SK-N-SH treated with all-trans-retinoic acid at 6 μM for 48 hours (cell line): ENCODE results near the gene C1orf52.
A peak's percentile ranks its signal among the peaks of the same experiment; 100 is the strongest.

ENCODE experiments used
- ATAC-seq: fragments of 200-7000 bp; cut with Tn5 transposase; 3 replicates; pipeline ENCODE4 v1.9.1; 2020; ENCODE audit warnings: mild to moderate bottlenecking, moderate library complexity
- ARNTL ChIP-seq: fragments of 450-650 bp; formaldehyde crosslinking; IDR thresholded peaks from 2 replicates; pipeline ENCODE4 v1.5.0; 2020; ENCODE audit warnings: low read depth, mild to moderate bottlenecking, moderate library complexity, borderline replicate concordance
- BACH2 ChIP-seq: fragments of 250-450 bp; sonication (Bioruptor Pico); IDR thresholded peaks from 2 replicates; pipeline ENCODE4 v1.9.0; 2021; ENCODE audit warnings: mild to moderate bottlenecking, borderline replicate concordance
- CSDC2 ChIP-seq: fragments of 250-450 bp; sonication (Bioruptor Pico); IDR thresholded peaks from 2 replicates; pipeline ENCODE4 v1.5.0; 2020; ENCODE audit warnings: mild to moderate bottlenecking, moderate library complexity
- CSRNP3 ChIP-seq: fragments of 250-450 bp; sonication (Bioruptor Pico); IDR thresholded peaks from 2 replicates; pipeline ENCODE4 v1.5.1; 2021; ENCODE audit warnings: mild to moderate bottlenecking, moderate library complexity
- ESRRG ChIP-seq: fragments of 250-450 bp; sonication (Bioruptor Pico); IDR thresholded peaks from 2 replicates; pipeline ENCODE4 v1.6.1; 2021; ENCODE audit warnings: mild to moderate bottlenecking
- GLIS3 ChIP-seq: fragments of 250-450 bp; sonication (Bioruptor Pico); IDR thresholded peaks from 2 replicates; pipeline ENCODE4 v1.5.0; 2020; ENCODE audit warnings: mild to moderate bottlenecking, moderate library complexity
- ISL1 ChIP-seq: fragments of 250-450 bp; sonication (Bioruptor Pico); IDR thresholded peaks from 2 replicates; pipeline ENCODE4 v2.1.2; 2022; ENCODE audit warnings: mild to moderate bottlenecking, moderate library complexity
- OSR1 ChIP-seq: fragments of 250-450 bp; sonication (Bioruptor Pico); IDR thresholded peaks from 2 replicates; pipeline ENCODE4 v1.8.0; 2022; ENCODE audit warnings: moderate library complexity, mild to moderate bottlenecking, inconsistent platforms
- PATZ1 ChIP-seq: fragments of 250-450 bp; sonication (Bioruptor Pico); IDR thresholded peaks from 2 replicates; pipeline ENCODE4 v1.8.0; 2020; ENCODE audit warnings: mild to moderate bottlenecking, moderate library complexity, borderline replicate concordance
- POU6F1 ChIP-seq: fragments of 250-450 bp; sonication (Bioruptor Pico); IDR thresholded peaks from 2 replicates; pipeline ENCODE4 v1.8.0; 2021; ENCODE audit warnings: low read depth, mild to moderate bottlenecking, moderate library complexity, borderline replicate concordance
- PPARA ChIP-seq: fragments of 250-450 bp; sonication (Bioruptor Pico); IDR thresholded peaks from 2 replicates; pipeline ENCODE4 v1.5.0; 2020; ENCODE audit warnings: mild to moderate bottlenecking, borderline replicate concordance
- RARB ChIP-seq: fragments of 250-450 bp; sonication (Bioruptor Pico); IDR thresholded peaks from 2 replicates; pipeline ENCODE4 v1.8.0; 2021; ENCODE audit warnings: mild to moderate bottlenecking, moderate library complexity
- SNAI2 ChIP-seq: fragments of 250-450 bp; sonication (Bioruptor Pico); IDR thresholded peaks from 2 replicates; pipeline ENCODE4 v1.5.0; 2020; ENCODE audit warnings: mild to moderate bottlenecking, moderate library complexity
- TOX ChIP-seq: fragments of 250-450 bp; sonication (Bioruptor Pico); IDR thresholded peaks from 2 replicates; pipeline ENCODE4 v1.8.0; 2021; ENCODE audit warnings: mild to moderate bottlenecking, moderate library complexity, borderline replicate concordance
- TSHZ2 ChIP-seq: fragments of 250-450 bp; sonication (Bioruptor Pico); IDR thresholded peaks from 2 replicates; pipeline ENCODE4 v1.5.0; 2020; ENCODE audit warnings: mild to moderate bottlenecking, moderate library complexity
- ZC3H10 ChIP-seq: fragments of 250-450 bp; sonication (Bioruptor Pico); IDR thresholded peaks from 2 replicates; pipeline ENCODE4 v1.5.1; 2021; ENCODE audit warnings: mild to moderate bottlenecking, moderate library complexity
- ZFP30 ChIP-seq: fragments of 450-650 bp; formaldehyde crosslinking; IDR thresholded peaks from 2 replicates; pipeline ENCODE4 v1.5.0; 2022; ENCODE audit warnings: mild to moderate bottlenecking, moderate library complexity
- ZNF565 ChIP-seq: fragments of 450-650 bp; formaldehyde crosslinking; conservative IDR thresholded peaks from 2 replicates; pipeline ENCODE4 v1.5.0; 2020; ENCODE audit warnings: low read depth, mild to moderate bottlenecking, moderate library complexity
- ZNF70 ChIP-seq: fragments of 450-650 bp; formaldehyde crosslinking; IDR thresholded peaks from 2 replicates; pipeline ENCODE4 v1.5.0; 2020; ENCODE audit warnings: mild to moderate bottlenecking, moderate library complexity
- ZNF8 ChIP-seq: fragments of 450-650 bp; formaldehyde crosslinking; IDR thresholded peaks from 2 replicates; pipeline ENCODE4 v1.5.0; 2020; ENCODE audit warnings: mild to moderate bottlenecking, moderate library complexity

The C1orf52 gene

GRCh38 chr1:85264150-85264549 lies 4.7 kb upstream of the C1orf52 start:
- no peak for TF ChIP-seq ZNF8 (CRISPR knock-in tag)
- TF ChIP-seq TSHZ2 = no peak
- TF ChIP-seq ZFP30 (CRISPR knock-in tag) = no peak
- TF ChIP-seq PPARA (CRISPR knock-in tag) = no peak
- no peak for TF ChIP-seq CSRNP3 (CRISPR knock-in tag)
- TF ChIP-seq, all 23 proteins: peak for 0
- ATAC-seq = no peak

GRCh38 chr1:85262985-85263384 lies 3.5 kb upstream of the C1orf52 start:
- no peak for ATAC-seq
- no peak for TF ChIP-seq RARB (CRISPR knock-in tag)
- no peak for TF ChIP-seq GLIS3 (CRISPR knock-in tag)
- no peak for TF ChIP-seq TOX
- TF ChIP-seq ZFP30 (CRISPR knock-in tag) = no peak
- no peak for TF ChIP-seq ZC3H10
- TF ChIP-seq ESRRG (CRISPR knock-in tag) = no peak
- no peak for TF ChIP-seq CSDC2 (CRISPR knock-in tag)
- TF ChIP-seq TSHZ2 = no peak
- no peak for TF ChIP-seq POU6F1
- no peak for TF ChIP-seq OSR1
- TF ChIP-seq ZNF70 (CRISPR knock-in tag) = no peak
- TF ChIP-seq PPARA (CRISPR knock-in tag) = no peak
- no peak for TF ChIP-seq ZNF8 (CRISPR knock-in tag)
- TF ChIP-seq CSRNP3 (CRISPR knock-in tag) = no peak
- TF ChIP-seq ARNTL (CRISPR knock-in tag) = no peak
- no peak for TF ChIP-seq SNAI2 (CRISPR knock-in tag)

GRCh38 chr1:85259912-85260274 lies 431 bp upstream of the C1orf52 start:
- ATAC-seq = no peak
- TF ChIP-seq OSR1 (no peak), ESRRG (CRISPR knock-in tag) (no peak), TOX (no peak)

- peak; percentile 36 for ATAC-seq
- TF ChIP-seq BACH2 (CRISPR knock-in tag) (no peak), ARNTL (CRISPR knock-in tag) (no peak), OSR1 (no peak), CSDC2 (CRISPR knock-in tag) (no peak), ZC3H10 (no peak), GLIS3 (CRISPR knock-in tag) (no peak), ZNF70 (CRISPR knock-in tag) (no peak), ZNF565 (no peak), PATZ1 (CRISPR knock-in tag) (no peak), ISL1 (CRISPR knock-in tag) (no peak), RARB (CRISPR knock-in tag) (no peak), TSHZ2 (no peak)
Measured at GRCh38 chr1:85258536-85259117, 835 bp downstream of the C1orf52 start.
